Progenitor cell of endocrine pancreas (in vitro differentiated cells): ENCODE results near the gene STK32C. TPM values are rescaled to one million over a fixed set of nuclear protein-coding genes. Genes with fewer than 3 reads are reported as not detected.

Source experiments
- DNase-seq: peaks from one replicate; pipeline ENCODE4 v3.0.0; 2021; ENCODE audit warnings: low spot score; ENCODE audit not compliant: unreplicated experiment
- H3K27ac Mint-ChIP-seq: 2 replicates; pipeline ENCODE4 v1.8.0; 2021; ENCODE audit warnings: mild to moderate bottlenecking, moderate library complexity, mixed read lengths
- H3K27me3 Mint-ChIP-seq: 2 replicates; pipeline ENCODE4 v1.8.0; 2021; ENCODE audit warnings: mixed read lengths
- H3K36me3 Mint-ChIP-seq: 2 replicates; pipeline ENCODE4 v1.8.0; 2022; ENCODE audit warnings: mixed read lengths; ENCODE audit not compliant: insufficient read depth
- H3K4me1 Mint-ChIP-seq: 2 replicates; pipeline ENCODE4 v1.8.0; 2021; ENCODE audit warnings: low read depth, mixed read lengths
- H3K4me3 Mint-ChIP-seq: 2 replicates; pipeline ENCODE4 v1.8.0; 2021; ENCODE audit warnings: low read depth, mild to moderate bottlenecking, moderate library complexity, mixed read lengths
- H3K9me3 Mint-ChIP-seq: 2 replicates; pipeline ENCODE4 v1.8.0; 2021; ENCODE audit warnings: low read depth, mixed read lengths
- CTCF ChIP-seq: fragments of 200-600 bp; sonication (generic); IDR thresholded peaks from one replicate; pipeline ENCODE4 v1.5.0; 2021; ENCODE audit warnings: antibody characterized with exemption, mild to moderate bottlenecking; ENCODE audit not compliant: unreplicated experiment
- total RNA-seq: library from RNA; stranded (reverse); gene quantifications from 2 replicates; pipeline ENCODE4 v1.2.1, GENCODE V29; 2021

The STK32C gene
- total RNA-seq, 1 donor from 2014 or later = 10.0 TPM

- TF ChIP-seq CTCF = no peak
- Mint-ChIP-seq H3K4me3 (no peak overlapping the region), H3K27me3 (no peaks in the 10 kb centered on the region), H3K36me3 (no peaks in the 10 kb centered on the region), H3K4me1 (no peaks in the 10 kb centered on the region), H3K9me3 (no peaks in the 10 kb centered on the region), H3K27ac (no peak overlapping the region)
- DNase-seq = no peak
Measured at GRCh38 chr10:132205650-132206376, 101.9 kb downstream of the STK32C start.

- no peaks in the 10 kb centered on the region for H3K9me3 Mint-ChIP-seq
- no peak for DNase-seq
Measured at GRCh38 chr10:132204781-132205473, 102.8 kb downstream of the STK32C start.

GRCh38 chr10:132204078-132204780, 103.5 kb downstream of the STK32C start:
- no peak overlapping the region for H3K4me3 Mint-ChIP-seq
- no peaks in the 10 kb centered on the region for H3K4me1 Mint-ChIP-seq
- no peaks in the 10 kb centered on the region for H3K27me3 Mint-ChIP-seq
- no peak overlapping the region for H3K27ac Mint-ChIP-seq
- H3K9me3 Mint-ChIP-seq = no peaks in the 10 kb centered on the region
- no peak for TF ChIP-seq CTCF
- no peaks in the 10 kb centered on the region for H3K36me3 Mint-ChIP-seq
- DNase-seq = no peak

More at GRCh38 chr10:132204781-132205473, 102.8 kb downstream of the STK32C start:
- Mint-ChIP-seq H3K27me3 (no peaks in the 10 kb centered on the region), H3K4me3 (no peak overlapping the region), H3K36me3 (no peaks in the 10 kb centered on the region), H3K27ac (no peak overlapping the region), H3K4me1 (no peaks in the 10 kb centered on the region)
- TF ChIP-seq CTCF = no peak

GRCh38 chr10:132203256-132204077, 104.3 kb downstream of the STK32C start:
- no peaks in the 10 kb centered on the region for H3K9me3 Mint-ChIP-seq
- DNase-seq = no peak
- H3K36me3 Mint-ChIP-seq = no peaks in the 10 kb centered on the region
- no peaks in the 10 kb centered on the region for H3K27me3 Mint-ChIP-seq
- TF ChIP-seq CTCF = no peak
- H3K27ac Mint-ChIP-seq = no peak overlapping the region
- no peak overlapping the region for H3K4me3 Mint-ChIP-seq
- H3K4me1 Mint-ChIP-seq = no peaks in the 10 kb centered on the region
